Panc1 (cell line): ENCODE measurements around the gene VWA8. TPM values are rescaled to one million over a fixed set of nuclear protein-coding genes. Genes with fewer than 3 reads are reported as not detected.
A peak's percentile ranks its signal among the peaks of the same experiment; 100 is the strongest.

ENCODE experiments used
- ATAC-seq: fragments of 200-7000 bp; cut with Tn5 transposase; 2 replicates; pipeline ENCODE4 v1.9.1; 2020; ENCODE audit warnings: mild to moderate bottlenecking, moderate library complexity
- Bru-seq: library from RNA; stranded (reverse); fragments of 400-500 nt; gene quantifications from one replicate; lab custom pipeline; 2021; lab: Mats Ljungman, UMichigan
- BruChase-seq, 2 experiments: library from RNA; stranded (reverse); fragments of 400-500 nt; gene quantifications; one replicate each; lab custom pipeline; 2021; lab: Mats Ljungman, UMichigan
- BruUV-seq: library from RNA; stranded (reverse); fragments of 400-500 nt; replicated peaks from 2 replicates; lab custom pipeline; 2021; lab: Mats Ljungman, UMichigan
- CTCF ChIA-PET: fragments of 300-600 bp; sonication (Branson Sonifier 250); formaldehyde crosslinking; loops from one replicate; lab custom pipeline; 2022; ENCODE audit warnings: antibody characterized with exemption; lab: Charles Lee
- POLR2A ChIA-PET: fragments of 300-600 bp; sonication (Branson Sonifier 250); formaldehyde crosslinking; loops from one replicate; lab custom pipeline; 2022; ENCODE audit warnings: antibody characterized with exemption; lab: Charles Lee
- DNase-seq: peaks from one replicate; pipeline ENCODE4 v3.0.0-alpha.2; 2010; ENCODE audit warnings: low read depth, low spot score
- H3K27ac ChIP-seq: 2 replicates; pipeline ENCODE4 v1.5.1; 2011; ENCODE audit warnings: mild to moderate bottlenecking, low read length, inconsistent platforms
- H3K27me3 ChIP-seq: fragments of 200-500 bp; sonication (Bioruptor generic); 2 replicates; pipeline ENCODE4 v1.6.0; 2014; ENCODE audit warnings: low read length, inconsistent platforms; ENCODE audit not compliant: control insufficient read depth, insufficient read depth
- H3K36me3 ChIP-seq: fragments of 200-500 bp; sonication (Bioruptor generic); 2 replicates; pipeline ENCODE4 v1.5.1; 2014; ENCODE audit warnings: inconsistent platforms, mild to moderate bottlenecking, low read length, moderate library complexity; ENCODE audit not compliant: control insufficient read depth, insufficient read depth
- H3K4me1 ChIP-seq: 2 replicates; pipeline ENCODE4 v1.5.1; 2011; ENCODE audit warnings: inconsistent platforms, mild to moderate bottlenecking, low read length, moderate library complexity; ENCODE audit not compliant: control insufficient read depth, insufficient read depth
- H3K4me3 ChIP-seq, 2 experiments: 2 replicates each; pipeline ENCODE4 v1.5.1; 2011 to 2012; ENCODE audit warnings: low read depth in 2 of 2, low read length in 2 of 2, mild to moderate bottlenecking in 2 of 2, inconsistent platforms in 1 of 2, moderate library complexity in 1 of 2
- H3K9me3 ChIP-seq: fragments of 200-500 bp; sonication (Bioruptor generic); 2 replicates; pipeline ENCODE4 v1.5.1; 2014; ENCODE audit warnings: low read depth, mild to moderate bottlenecking, inconsistent platforms, low read length, moderate library complexity; ENCODE audit not compliant: control insufficient read depth, insufficient read depth
- POLR2AphosphoS5 ChIP-seq: IDR thresholded peaks from 2 replicates; pipeline ENCODE4 v1.6.1; 2012; ENCODE audit warnings: mild to moderate bottlenecking, low read depth, low read length, moderate library complexity
- SIN3A ChIP-seq: IDR thresholded peaks from 2 replicates; pipeline ENCODE4 v1.6.1; 2012; ENCODE audit warnings: low read depth, mild to moderate bottlenecking, low read length, moderate library complexity, borderline replicate concordance; ENCODE audit not compliant: insufficient read depth
- TCF7L2 ChIP-seq: IDR thresholded peaks from 2 replicates; pipeline ENCODE4 v1.6.1; 2011; ENCODE audit warnings: mild to moderate bottlenecking, low read depth, low read length, inconsistent platforms
- in situ Hi-C: cut with HindIII; loops from 2 replicates; pipeline ENCODE4 v1.10.0; 2016; ENCODE audit warnings: low sequenced_read_pairs, low pct_unique_long_range_greater_than_20kb
- intact Hi-C: fragments of 100-400 bp; cut with micrococcal nuclease; formaldehyde crosslinking; loops from one replicate; pipeline ENCODE4 v1.10.0; 2022; ENCODE audit not compliant: unreplicated experiment
- long read RNA-seq: library from polyadenylated mRNA; unstranded; transcript quantifications from one replicate; pipeline ENCODE4 v2.0.0, GENCODE V29; 2021; ENCODE audit not compliant: unreplicated experiment
- polyA plus RNA-seq: library from polyadenylated mRNA; unstranded; fragments of >200 nt; gene quantifications from one replicate; pipeline ENCODE4 v1.2.1, GENCODE V29; 2012; ENCODE audit warnings: missing spikeins; ENCODE audit not compliant: insufficient read length
- total RNA-seq: library from RNA; stranded (reverse); gene quantifications from one replicate; pipeline ENCODE4 v1.2.1, GENCODE V29; 2021; ENCODE audit not compliant: unreplicated experiment
- TF ChIP-seq, protein P1 (sequence below): fragments of 450-650 bp; IDR thresholded peaks from 2 replicates; pipeline ENCODE4 v1.5.1; 2017; ENCODE audit warnings: mild to moderate bottlenecking
- TF ChIP-seq, protein P2 (sequence below), 2 experiments: IDR thresholded peaks; 2 replicates each; pipeline ENCODE4 v1.6.1; 2011 to 2012; ENCODE audit warnings: low read depth in 2 of 2, control low read depth in 1 of 2, low read length in 1 of 2, mild to moderate bottlenecking in 1 of 2, moderate library complexity in 1 of 2; ENCODE audit not compliant: insufficient read depth in 1 of 2

The VWA8 gene
- total RNA-seq: 11.2 TPM
- 5.7 TPM for polyA plus RNA-seq
- percentile 69 among the genes with signal in this experiment for Bru-seq, nascent RNA
- percentile 58 among the genes with signal in this experiment for BruChase-seq, experiment 1, labeled RNA remaining after a 2-hour chase
- percentile 55 among the genes with signal in this experiment for BruChase-seq, experiment 2, labeled RNA remaining after a 6-hour chase
- long read RNA-seq, partial matches to known transcripts: 6 of 12 reads
- long read RNA-seq, other reads (novel, unspliced or antisense): 5 of 12 reads

DNA sequence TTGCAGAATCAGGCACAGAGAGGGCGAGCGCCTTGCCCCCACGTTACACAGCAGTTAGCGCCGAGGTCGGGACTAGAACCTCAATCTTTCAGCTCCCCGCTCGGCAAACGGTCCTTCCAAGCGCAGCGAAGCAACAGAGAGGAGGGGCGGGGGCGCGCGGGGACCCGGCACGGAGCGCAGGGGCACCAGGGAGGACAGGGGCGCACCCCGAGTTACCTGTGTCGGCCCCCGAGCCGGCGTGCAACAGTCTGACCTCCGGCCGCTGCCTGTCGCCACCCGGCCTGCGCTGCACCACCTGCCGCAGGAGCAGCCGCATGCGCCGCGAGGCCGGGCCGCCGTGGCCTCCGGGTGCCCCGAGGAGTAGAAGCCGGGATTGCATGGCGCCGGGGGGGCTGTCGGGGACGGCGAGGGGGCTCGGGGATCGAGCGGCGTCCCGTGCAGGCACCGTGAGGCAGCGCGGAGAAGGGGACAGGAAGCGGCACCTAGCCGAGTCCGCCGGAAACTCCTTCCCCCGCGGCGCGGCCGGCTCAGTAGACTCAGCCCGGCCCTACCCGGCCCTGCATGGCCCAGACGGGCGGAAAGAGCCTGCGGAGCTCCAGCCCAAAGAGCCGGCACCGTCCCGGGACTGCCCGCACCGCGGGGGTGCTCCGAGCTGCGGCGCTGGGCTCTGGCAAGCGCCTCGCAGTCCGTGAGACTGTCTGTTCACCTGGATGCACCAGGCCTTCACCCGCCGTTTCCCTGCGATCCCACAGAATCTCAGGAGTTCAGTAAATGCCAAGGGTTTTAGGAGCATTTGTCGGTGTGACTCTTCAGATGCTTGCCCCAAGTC lies at the start of gene VWA8:
Gene VWA8 (minus strand): TSS at position 473 of the 829 bp plus-strand sequence. CDS start 94 bp downstream, at position 379.
- Histone ChIP-seq H3K4me1 (peaks cover 11% of the 10 kb centered on the region; the same call in 1 of the 2 replicates), H3K27ac (peak within 1 kb of the TSS; percentile 95), H3K36me3 (peaks cover 2% of the 10 kb centered on the region; the same call in 1 of the 2 replicates), H3K4me3 (peak within 1 kb of the TSS; percentile 69 to 82), H3K9me3 (no peaks in the 10 kb centered on the region), H3K27me3 (no peaks in the 10 kb centered on the region)
- in situ Hi-C loops (no loop called here), intact Hi-C loops (no loop called here)
- ATAC-seq (peak; percentile 94), DNase-seq (no peak)
- TF ChIP-seq TCF7L2 (0 out of 2 replicates have a peak, but pooled peaks have one; percentile 19), SIN3A (0 out of 2 replicates have a peak, but pooled peaks have one; percentile 52), POLR2AphosphoS5 (no peak; the same call in 1 of the 2 replicates)
- TF ChIP-seq, protein P1, sequence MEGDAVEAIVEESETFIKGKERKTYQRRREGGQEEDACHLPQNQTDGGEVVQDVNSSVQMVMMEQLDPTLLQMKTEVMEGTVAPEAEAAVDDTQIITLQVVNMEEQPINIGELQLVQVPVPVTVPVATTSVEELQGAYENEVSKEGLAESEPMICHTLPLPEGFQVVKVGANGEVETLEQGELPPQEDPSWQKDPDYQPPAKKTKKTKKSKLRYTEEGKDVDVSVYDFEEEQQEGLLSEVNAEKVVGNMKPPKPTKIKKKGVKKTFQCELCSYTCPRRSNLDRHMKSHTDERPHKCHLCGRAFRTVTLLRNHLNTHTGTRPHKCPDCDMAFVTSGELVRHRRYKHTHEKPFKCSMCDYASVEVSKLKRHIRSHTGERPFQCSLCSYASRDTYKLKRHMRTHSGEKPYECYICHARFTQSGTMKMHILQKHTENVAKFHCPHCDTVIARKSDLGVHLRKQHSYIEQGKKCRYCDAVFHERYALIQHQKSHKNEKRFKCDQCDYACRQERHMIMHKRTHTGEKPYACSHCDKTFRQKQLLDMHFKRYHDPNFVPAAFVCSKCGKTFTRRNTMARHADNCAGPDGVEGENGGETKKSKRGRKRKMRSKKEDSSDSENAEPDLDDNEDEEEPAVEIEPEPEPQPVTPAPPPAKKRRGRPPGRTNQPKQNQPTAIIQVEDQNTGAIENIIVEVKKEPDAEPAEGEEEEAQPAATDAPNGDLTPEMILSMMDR: no peak
- ChIA-PET CTCF (no interaction called here), POLR2A (no interaction called here)
- no TSS peak for BruUV-seq

- no peak for ATAC-seq
- DNase-seq: no peak
- in situ Hi-C loops (no loop called here), intact Hi-C loops (no loop called here)
- H3K27me3 ChIP-seq: no peaks in the 10 kb centered on the region
- H3K4me3 ChIP-seq: no peak overlapping the region
- CTCF ChIA-PET: no interaction called here
- POLR2A ChIA-PET: no interaction called here
- no peaks in the 10 kb centered on the region for H3K4me1 ChIP-seq
- BruUV-seq: no TSS peak
- no peaks in the 10 kb centered on the region for H3K9me3 ChIP-seq
- no peaks in the 10 kb centered on the region for H3K36me3 ChIP-seq
- TF ChIP-seq, protein P2, sequence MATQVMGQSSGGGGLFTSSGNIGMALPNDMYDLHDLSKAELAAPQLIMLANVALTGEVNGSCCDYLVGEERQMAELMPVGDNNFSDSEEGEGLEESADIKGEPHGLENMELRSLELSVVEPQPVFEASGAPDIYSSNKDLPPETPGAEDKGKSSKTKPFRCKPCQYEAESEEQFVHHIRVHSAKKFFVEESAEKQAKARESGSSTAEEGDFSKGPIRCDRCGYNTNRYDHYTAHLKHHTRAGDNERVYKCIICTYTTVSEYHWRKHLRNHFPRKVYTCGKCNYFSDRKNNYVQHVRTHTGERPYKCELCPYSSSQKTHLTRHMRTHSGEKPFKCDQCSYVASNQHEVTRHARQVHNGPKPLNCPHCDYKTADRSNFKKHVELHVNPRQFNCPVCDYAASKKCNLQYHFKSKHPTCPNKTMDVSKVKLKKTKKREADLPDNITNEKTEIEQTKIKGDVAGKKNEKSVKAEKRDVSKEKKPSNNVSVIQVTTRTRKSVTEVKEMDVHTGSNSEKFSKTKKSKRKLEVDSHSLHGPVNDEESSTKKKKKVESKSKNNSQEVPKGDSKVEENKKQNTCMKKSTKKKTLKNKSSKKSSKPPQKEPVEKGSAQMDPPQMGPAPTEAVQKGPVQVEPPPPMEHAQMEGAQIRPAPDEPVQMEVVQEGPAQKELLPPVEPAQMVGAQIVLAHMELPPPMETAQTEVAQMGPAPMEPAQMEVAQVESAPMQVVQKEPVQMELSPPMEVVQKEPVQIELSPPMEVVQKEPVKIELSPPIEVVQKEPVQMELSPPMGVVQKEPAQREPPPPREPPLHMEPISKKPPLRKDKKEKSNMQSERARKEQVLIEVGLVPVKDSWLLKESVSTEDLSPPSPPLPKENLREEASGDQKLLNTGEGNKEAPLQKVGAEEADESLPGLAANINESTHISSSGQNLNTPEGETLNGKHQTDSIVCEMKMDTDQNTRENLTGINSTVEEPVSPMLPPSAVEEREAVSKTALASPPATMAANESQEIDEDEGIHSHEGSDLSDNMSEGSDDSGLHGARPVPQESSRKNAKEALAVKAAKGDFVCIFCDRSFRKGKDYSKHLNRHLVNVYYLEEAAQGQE (IDR thresholded peaks at IDR 0.05; ENCODE audit: insufficient read depth in 1 of 2, low read depth in 2 of 2, low read length in 1 of 2): no peak
- no peak for TF ChIP-seq TCF7L2
- no peak overlapping the region for H3K27ac ChIP-seq
These were observed 48.1 kb upstream of the VWA8 start for GRCh38 chr13:42009057-42009456.
